ENCODE data around the gene SHISA5. TPM values are rescaled to one million over a fixed set of nuclear protein-coding genes. Genes with fewer than 3 reads are reported as not detected.

Gene SHISA5
- total RNA-seq, 4 donors from 2014 or later, result 64.1 to 90.6 (median 75.4) TPM

DNA sequence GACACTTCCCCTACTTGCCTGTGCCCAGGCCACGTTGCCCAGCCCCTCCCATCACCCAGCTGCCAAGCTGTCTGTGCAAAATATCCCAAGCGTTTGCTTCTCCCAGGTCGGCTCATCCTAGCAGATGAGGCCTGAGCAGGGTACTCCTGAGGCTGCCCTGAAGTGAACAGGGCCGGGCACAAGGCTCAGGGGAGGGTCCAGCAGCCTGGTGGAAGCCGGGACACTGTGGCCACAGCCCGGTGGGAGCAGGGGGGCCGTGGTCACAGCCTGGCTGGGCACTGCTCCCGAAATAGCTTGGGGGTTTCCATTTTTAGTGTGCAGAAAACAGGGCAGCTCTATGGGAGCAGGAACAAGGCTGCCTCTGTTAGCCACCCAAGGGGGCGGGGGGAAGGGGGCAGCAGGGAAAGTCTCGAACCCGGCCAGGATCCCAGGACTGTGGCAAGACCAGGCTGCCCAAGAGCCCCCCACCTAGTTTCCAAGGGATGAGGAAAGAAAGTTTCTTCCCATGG lies 77.5 kb downstream of the SHISA5 start:
- TF ChIP-seq, protein P1, sequence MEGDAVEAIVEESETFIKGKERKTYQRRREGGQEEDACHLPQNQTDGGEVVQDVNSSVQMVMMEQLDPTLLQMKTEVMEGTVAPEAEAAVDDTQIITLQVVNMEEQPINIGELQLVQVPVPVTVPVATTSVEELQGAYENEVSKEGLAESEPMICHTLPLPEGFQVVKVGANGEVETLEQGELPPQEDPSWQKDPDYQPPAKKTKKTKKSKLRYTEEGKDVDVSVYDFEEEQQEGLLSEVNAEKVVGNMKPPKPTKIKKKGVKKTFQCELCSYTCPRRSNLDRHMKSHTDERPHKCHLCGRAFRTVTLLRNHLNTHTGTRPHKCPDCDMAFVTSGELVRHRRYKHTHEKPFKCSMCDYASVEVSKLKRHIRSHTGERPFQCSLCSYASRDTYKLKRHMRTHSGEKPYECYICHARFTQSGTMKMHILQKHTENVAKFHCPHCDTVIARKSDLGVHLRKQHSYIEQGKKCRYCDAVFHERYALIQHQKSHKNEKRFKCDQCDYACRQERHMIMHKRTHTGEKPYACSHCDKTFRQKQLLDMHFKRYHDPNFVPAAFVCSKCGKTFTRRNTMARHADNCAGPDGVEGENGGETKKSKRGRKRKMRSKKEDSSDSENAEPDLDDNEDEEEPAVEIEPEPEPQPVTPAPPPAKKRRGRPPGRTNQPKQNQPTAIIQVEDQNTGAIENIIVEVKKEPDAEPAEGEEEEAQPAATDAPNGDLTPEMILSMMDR (IDR thresholded peaks at IDR 0.05; ENCODE audit: low read depth), result no peak

DNA sequence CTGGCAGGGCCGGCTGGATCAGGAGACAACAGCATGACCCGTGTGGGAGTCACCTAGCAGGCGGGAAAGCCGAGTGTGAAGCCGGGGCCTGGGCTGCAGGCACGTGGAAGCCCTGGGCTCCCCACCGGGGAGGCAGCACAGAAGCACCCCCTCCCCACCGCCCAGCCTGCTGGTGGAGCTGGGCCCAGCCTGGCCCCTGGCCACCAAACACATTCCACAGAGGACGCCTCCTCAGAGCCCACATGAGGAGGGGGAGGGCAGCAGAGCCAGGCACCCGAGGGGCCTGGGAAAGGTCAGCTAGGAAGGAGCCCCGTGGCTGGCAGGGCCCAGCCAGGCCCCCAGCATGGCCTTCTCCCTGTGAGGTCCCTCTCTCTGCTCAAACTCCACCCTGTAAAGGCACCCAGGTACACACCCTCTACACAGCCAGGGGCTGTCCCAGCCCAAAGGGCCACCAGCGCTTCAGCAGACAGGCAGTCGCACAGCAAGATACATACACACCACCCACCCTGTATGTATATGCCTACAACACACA lies 78.6 kb downstream of the SHISA5 start:
- TF ChIP-seq, protein P1 (IDR thresholded peaks at IDR 0.05; ENCODE audit: low read depth), result no peak

DNA sequence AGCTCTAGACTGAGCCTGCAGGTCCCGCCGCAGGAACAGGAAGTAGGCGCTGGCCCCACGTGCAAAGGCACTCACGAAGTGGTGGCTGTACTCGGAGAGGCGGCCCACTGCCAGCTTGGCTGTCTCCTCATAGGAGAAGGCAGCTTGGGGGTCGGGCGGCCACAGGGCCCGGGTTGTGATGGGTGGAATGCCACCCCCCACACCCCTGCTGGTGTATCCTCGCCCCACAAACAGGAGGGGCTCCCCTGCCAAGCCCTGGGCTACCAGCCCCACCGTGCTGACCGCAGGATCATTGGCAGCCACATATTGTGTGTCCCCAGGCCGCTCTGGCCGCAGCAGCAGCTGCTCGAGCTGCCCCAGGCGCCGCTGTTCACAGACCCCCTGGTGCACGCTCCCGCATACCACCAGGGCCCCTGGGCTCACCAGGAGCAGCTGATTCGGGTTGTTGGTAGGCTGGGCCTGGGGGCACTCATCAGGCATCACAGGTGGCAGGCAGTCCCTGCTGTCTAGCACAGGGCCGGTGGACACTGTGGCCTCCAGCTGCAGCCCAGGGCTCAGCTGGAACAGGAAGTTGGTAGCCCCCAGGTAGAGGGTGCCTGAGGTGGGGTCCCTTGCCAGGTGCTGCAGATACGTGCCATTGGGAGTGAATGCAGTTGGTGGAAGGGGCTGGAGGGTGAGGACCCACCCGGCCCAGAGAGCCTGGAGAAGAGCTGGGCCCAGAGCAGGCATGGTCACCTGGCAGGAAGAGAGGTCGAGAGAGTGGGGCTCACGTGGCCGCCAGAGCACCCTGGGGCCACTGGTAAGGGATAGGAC lies 79.9 kb downstream of the SHISA5 start:
- TF ChIP-seq, protein P1 (IDR thresholded peaks at IDR 0.05; ENCODE audit: low read depth), result no peak

DNA sequence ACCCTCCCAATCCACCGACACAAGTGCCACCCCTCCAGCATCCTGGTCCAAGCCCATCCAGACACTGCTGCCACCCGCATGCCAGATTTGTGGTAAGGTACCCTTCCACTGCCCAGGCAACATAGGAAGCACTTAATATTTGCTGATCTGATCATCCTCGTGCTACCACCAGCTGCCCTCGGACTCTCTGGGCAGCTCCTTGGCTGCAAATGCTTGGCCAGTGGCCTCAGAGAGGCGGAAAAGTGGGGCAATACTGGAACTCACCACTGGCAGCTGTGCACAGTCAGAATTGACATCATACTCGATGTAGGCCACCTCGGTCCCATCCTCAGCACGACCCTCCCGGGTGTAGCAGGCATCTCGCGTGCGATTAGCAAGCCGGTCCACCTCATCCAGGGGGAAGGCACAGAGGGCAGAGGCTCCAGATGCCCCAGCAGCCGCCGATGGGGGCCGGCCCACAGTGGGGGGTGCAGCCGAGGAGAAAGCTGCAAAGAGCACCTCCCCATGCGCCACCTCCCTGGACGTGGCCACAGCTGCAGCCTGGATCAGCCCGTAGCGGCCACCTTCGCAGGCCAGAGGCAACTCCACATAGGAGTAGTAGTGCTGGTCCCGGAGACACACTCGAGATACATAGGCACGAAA lies 80.6 kb downstream of the SHISA5 start:
- TF ChIP-seq, protein P1 (IDR thresholded peaks at IDR 0.05; ENCODE audit: low read depth), result no peak

DNA sequence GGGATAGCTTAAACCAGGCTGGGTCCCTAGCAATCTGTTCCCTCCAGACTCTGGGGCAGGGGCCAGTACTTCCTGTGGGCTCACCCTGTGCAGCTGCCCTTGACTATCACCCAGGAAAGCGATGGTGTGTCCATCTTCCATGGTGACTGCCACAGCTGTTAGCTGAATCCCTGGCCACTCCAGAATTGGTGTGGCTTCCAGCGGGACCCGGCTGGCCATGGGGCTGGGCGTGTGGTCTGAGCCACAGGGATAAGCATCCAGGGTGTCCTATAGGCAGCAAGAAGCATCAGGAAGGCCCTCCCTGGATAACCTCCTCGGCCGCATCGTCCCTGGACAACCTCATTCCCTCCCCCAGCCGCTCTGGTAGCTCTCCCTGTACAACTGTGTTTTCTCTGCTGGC lies 81.3 kb downstream of the SHISA5 start:
- TF ChIP-seq, protein P1 (IDR thresholded peaks at IDR 0.05; ENCODE audit: low read depth), result no peak

DNA sequence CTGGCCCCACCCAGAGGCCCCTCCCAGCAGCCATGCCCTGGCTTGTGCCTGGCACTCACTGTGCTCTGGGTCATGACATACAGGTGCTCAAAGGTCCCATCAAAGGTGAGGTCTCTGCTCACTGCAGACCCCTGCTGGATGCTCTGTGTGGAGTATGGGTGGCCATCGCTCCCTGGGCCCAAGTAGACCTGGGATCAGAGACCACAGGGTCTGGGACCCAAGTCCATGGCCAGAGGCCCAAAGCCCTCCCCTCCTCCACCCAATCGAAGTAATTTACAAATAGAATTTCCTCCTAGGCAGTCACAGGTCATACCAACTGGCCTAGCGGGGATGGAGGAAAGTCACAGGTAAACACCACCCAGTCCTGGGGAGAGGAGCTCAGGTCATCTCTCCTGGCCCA lies 81.7 kb downstream of the SHISA5 start:
- TF ChIP-seq, protein P1 (IDR thresholded peaks at IDR 0.05; ENCODE audit: low read depth), result no peak

DNA sequence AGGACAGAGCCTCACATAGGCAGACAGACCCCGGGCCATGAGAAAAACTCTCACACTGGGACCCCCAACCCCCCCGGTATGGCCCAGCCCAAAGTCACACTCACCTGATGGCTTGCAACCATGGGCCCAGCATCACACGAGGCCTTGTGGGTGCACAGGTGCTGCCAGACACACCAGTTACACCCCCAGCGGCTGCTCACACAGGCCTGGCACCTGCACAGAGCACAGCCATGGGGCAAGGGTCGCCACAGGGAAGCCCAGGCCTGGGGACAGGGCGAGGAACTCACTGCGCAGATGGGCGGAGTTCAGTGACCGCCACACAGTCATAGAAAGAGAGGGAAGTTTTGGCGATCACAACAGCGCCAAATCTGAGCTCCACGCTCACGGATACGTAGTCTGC lies 83.4 kb downstream of the SHISA5 start:
- TF ChIP-seq, protein P1 (IDR thresholded peaks at IDR 0.05; ENCODE audit: low read depth), result no peak
